HepG2 (cell line): ENCODE results near the gene NXPH1. TPM values are rescaled to one million over a fixed set of nuclear protein-coding genes. Genes with fewer than 3 reads are reported as not detected.

ENCODE experiments used
- ATAC-seq: fragments of 200-7000 bp; cut with Tn5 transposase; 3 replicates; pipeline ENCODE4 v1.9.1; 2020; ENCODE audit warnings: mild to moderate bottlenecking, moderate library complexity
- BruUV-seq: library from RNA; stranded (reverse); fragments of 400-500 nt; replicated peaks from 2 replicates; lab custom pipeline; 2021; lab: Mats Ljungman, UMichigan
- CTCF ChIA-PET: fragments of 300-600 bp; formaldehyde crosslinking; extraction: SDS; loops from one replicate; lab custom pipeline; 2021; ENCODE audit warnings: low total read pairs, inconsistent platforms, low intra/inter-chr PET ratio; lab: Yijun Ruan, JAX
- POLR2A ChIA-PET: fragments of 350-600 bp; sonication (Branson Sonifier 250); formaldehyde crosslinking; loops from one replicate; lab custom pipeline; 2020; ENCODE audit warnings: antibody characterized with exemption, inconsistent platforms; lab: Yijun Ruan, JAX
- DNase-seq: peaks from one replicate; pipeline ENCODE4 v3.0.0-alpha.2; 2015; ENCODE audit warnings: low spot score
- FAIRE-seq: peaks from 3 replicates; lab custom pipeline; 2011; peaks lifted over from hg19 to GRCh38; lab: Jason Lieb, UNC
- H2AFZ ChIP-seq: one replicate; pipeline ENCODE4 v1.6.1; 2011; ENCODE audit warnings: low read length, inconsistent platforms
- H3K27ac ChIP-seq: fragments of 300-600 bp; 3 replicates; pipeline ENCODE4 v1.8.0; 2011; ENCODE audit warnings: mixed run types, mild to moderate bottlenecking, mixed read lengths, low read length, inconsistent platforms; ENCODE audit not compliant: insufficient read depth; ENCODE audit errors: extremely low read length
- H3K27me3 ChIP-seq, 2 experiments: fragments of 200-600 bp in 1 of 2; 2 replicates in 1 of 2; 3 replicates in 1 of 2; pipeline versions ENCODE4 v1.6.0 to v1.8.0; 2011; ENCODE audit warnings: low read length in 2 of 2, mild to moderate bottlenecking in 2 of 2, moderate library complexity in 2 of 2, inconsistent platforms in 1 of 2; ENCODE audit not compliant: insufficient read depth in 2 of 2, control insufficient read depth in 1 of 2
- H3K36me3 ChIP-seq, 2 experiments: fragments of 200-600 bp in 1 of 2; replicated peaks in 1 of 2; 2 replicates in 1 of 2; 3 replicates in 1 of 2; pipeline versions ENCODE4 v1.5.1 to v1.8.0; 2011; ENCODE audit warnings: low read length in 2 of 2, inconsistent platforms in 1 of 2; ENCODE audit not compliant: insufficient read depth in 2 of 2, control insufficient read depth in 1 of 2
- H3K4me1 ChIP-seq: 2 replicates; pipeline ENCODE4 v1.5.1; 2012; ENCODE audit warnings: low read length, inconsistent platforms; ENCODE audit not compliant: insufficient read depth
- H3K4me2 ChIP-seq: 2 replicates; pipeline ENCODE4 v1.6.0; 2011; ENCODE audit warnings: low read depth, low read length, inconsistent platforms
- H3K4me3 ChIP-seq, 3 experiments: fragments of 200-600 bp in 1 of 3; sonication (generic), shearing (Covaris generic) in 1 of 3; replicated peaks in 1 of 3; 2 replicates each; pipeline ENCODE4 v1.5.1; 2011 to 2016; ENCODE audit warnings: low read length in 3 of 3, inconsistent platforms in 2 of 3, low read depth in 2 of 3, mild to moderate bottlenecking in 2 of 3, control low read depth in 1 of 3, mixed read lengths in 1 of 3; ENCODE audit not compliant: insufficient read depth in 1 of 3
- H3K79me2 ChIP-seq: one replicate; pipeline ENCODE4 v1.6.1; 2011; ENCODE audit warnings: low read length, inconsistent platforms; ENCODE audit not compliant: insufficient read depth
- H3K9ac ChIP-seq: 2 replicates; pipeline ENCODE4 v1.6.0; 2011; ENCODE audit warnings: mild to moderate bottlenecking, low read depth, low read length, inconsistent platforms; ENCODE audit not compliant: insufficient read depth
- H3K9me3 ChIP-seq: 2 replicates; pipeline ENCODE4 v1.5.1; 2012; ENCODE audit warnings: mild to moderate bottlenecking, low read length
- H4K20me1 ChIP-seq: 2 replicates; pipeline ENCODE4 v1.6.0; 2011; ENCODE audit warnings: inconsistent platforms, mild to moderate bottlenecking, low read length, moderate library complexity; ENCODE audit not compliant: insufficient read depth
- ATF7 ChIP-seq, 2 experiments: fragments of 450-650 bp in 1 of 2; sonication (generic) in 1 of 2; formaldehyde crosslinking in 1 of 2; IDR thresholded peaks; 2 replicates each; pipeline versions ENCODE4 v1.4.0 to v1.6.1; 2016 to 2020; ENCODE audit warnings: antibody characterized with exemption in 1 of 2, mild to moderate bottlenecking in 1 of 2, missing genetic modification reagents in 1 of 2
- STAG1 ChIP-seq: sonication (generic); formaldehyde crosslinking; IDR thresholded peaks from 2 replicates; pipeline ENCODE4 v1.4.0; 2020; ENCODE audit warnings: missing genetic modification reagents
- ZSCAN22 ChIP-seq: sonication (generic); formaldehyde crosslinking; IDR thresholded peaks from 2 replicates; pipeline ENCODE4 v1.4.0; 2020; ENCODE audit warnings: mild to moderate bottlenecking, missing genetic modification reagents
- WGBS: methylation state at CpG from one replicate; pipeline ENCODE4 v1.1.6; 2017; ENCODE audit warnings: low lambda C conversion rate; 5-methylcytosine and 5-hydroxymethylcytosine counted together
- in situ Hi-C: cut with HindIII; loops from 2 replicates; pipeline ENCODE4 v1.10.0; 2017; ENCODE audit warnings: low pct_unique_long_range_greater_than_20kb; ENCODE audit not compliant: extremely low pct_ligation_motif_present
- intact Hi-C: fragments of 100-400 bp; cut with micrococcal nuclease; formaldehyde crosslinking; loops from one replicate; pipeline ENCODE4 v1.10.0; 2022; ENCODE audit not compliant: unreplicated experiment
- polyA plus RNA-seq, 8 experiments: library from polyadenylated mRNA; depleted of rRNA in 3 of 8; stranded (reverse) in 7 of 8; unstranded in 1 of 8; fragments of >200 nt; fragmentation: Illumina TruSeq in 4 of 8; extraction: Trizol in 4 of 8; gene quantifications; 2 replicates each; pipeline versions ENCODE4 v1.2.1 to v1.2.3, GENCODE V29; 2011 to 2016; ENCODE audit warnings: low read depth in 4 of 8, missing spikeins in 1 of 8, mixed read lengths in 1 of 8; ENCODE audit not compliant: insufficient read depth in 1 of 8
- total RNA-seq, 5 experiments: library from RNA; depleted of rRNA; stranded (reverse); fragments of >200 nt; fragmentation: Illumina TruSeq; extraction: Trizol; gene quantifications; 2 replicates each; pipeline ENCODE4 v1.2.3, GENCODE V29; 2016; ENCODE audit warnings: low read depth in 1 of 5
- TF ChIP-seq, protein P1 (sequence below): fragments of 450-650 bp; IDR thresholded peaks from 2 replicates; pipeline ENCODE4 v1.6.1; 2017; ENCODE audit warnings: mild to moderate bottlenecking
- TF ChIP-seq, protein P2 (sequence below): sonication (generic); formaldehyde crosslinking; IDR thresholded peaks from 2 replicates; pipeline ENCODE4 v1.4.0; 2020; ENCODE audit warnings: mild to moderate bottlenecking, missing genetic modification reagents, borderline replicate concordance

Gene NXPH1
- total and polyA plus RNA-seq, 2 of the 13 experiments (the other 11 are each of a cell fraction or from before 2014, with no cell fraction given) = not detected

GRCh38 chr7:8491544-8492489, 58.4 kb downstream of the NXPH1 start:
- FAIRE-seq = no peak

More at GRCh38 chr7:8491544-8492489, 58.4 kb downstream of the NXPH1 start:
- Histone ChIP-seq H4K20me1 (no peaks in the 10 kb centered on the region), H3K4me2 (no peak overlapping the region), H3K9ac (no peak overlapping the region), H3K27ac (no peak overlapping the region), H2AFZ (no peak overlapping the region), H3K27me3 (no peaks in the 10 kb centered on the region), H3K79me2 (no peaks in the 10 kb centered on the region), H3K36me3 (no peaks in the 10 kb centered on the region), H3K4me1 (no peaks in the 10 kb centered on the region), H3K9me3 (no peaks in the 10 kb centered on the region), H3K4me3 (no peak overlapping the region)
- no TSS peak for BruUV-seq
- no peak for DNase-seq
- TF ChIP-seq ZSCAN22 (CRISPR knock-in tag) (no peak), ATF7 (IDR thresholded peaks at IDR 0.05) (peak; percentile 53), ATF7 (CRISPR knock-in tag; IDR thresholded peaks at IDR 0.05) (no peak), STAG1 (CRISPR knock-in tag) (no peak)
- TF ChIP-seq, protein P1, sequence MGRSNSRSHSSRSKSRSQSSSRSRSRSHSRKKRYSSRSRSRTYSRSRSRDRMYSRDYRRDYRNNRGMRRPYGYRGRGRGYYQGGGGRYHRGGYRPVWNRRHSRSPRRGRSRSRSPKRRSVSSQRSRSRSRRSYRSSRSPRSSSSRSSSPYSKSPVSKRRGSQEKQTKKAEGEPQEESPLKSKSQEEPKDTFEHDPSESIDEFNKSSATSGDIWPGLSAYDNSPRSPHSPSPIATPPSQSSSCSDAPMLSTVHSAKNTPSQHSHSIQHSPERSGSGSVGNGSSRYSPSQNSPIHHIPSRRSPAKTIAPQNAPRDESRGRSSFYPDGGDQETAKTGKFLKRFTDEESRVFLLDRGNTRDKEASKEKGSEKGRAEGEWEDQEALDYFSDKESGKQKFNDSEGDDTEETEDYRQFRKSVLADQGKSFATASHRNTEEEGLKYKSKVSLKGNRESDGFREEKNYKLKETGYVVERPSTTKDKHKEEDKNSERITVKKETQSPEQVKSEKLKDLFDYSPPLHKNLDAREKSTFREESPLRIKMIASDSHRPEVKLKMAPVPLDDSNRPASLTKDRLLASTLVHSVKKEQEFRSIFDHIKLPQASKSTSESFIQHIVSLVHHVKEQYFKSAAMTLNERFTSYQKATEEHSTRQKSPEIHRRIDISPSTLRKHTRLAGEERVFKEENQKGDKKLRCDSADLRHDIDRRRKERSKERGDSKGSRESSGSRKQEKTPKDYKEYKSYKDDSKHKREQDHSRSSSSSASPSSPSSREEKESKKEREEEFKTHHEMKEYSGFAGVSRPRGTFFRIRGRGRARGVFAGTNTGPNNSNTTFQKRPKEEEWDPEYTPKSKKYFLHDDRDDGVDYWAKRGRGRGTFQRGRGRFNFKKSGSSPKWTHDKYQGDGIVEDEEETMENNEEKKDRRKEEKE = no peak
- TF ChIP-seq, protein P2, sequence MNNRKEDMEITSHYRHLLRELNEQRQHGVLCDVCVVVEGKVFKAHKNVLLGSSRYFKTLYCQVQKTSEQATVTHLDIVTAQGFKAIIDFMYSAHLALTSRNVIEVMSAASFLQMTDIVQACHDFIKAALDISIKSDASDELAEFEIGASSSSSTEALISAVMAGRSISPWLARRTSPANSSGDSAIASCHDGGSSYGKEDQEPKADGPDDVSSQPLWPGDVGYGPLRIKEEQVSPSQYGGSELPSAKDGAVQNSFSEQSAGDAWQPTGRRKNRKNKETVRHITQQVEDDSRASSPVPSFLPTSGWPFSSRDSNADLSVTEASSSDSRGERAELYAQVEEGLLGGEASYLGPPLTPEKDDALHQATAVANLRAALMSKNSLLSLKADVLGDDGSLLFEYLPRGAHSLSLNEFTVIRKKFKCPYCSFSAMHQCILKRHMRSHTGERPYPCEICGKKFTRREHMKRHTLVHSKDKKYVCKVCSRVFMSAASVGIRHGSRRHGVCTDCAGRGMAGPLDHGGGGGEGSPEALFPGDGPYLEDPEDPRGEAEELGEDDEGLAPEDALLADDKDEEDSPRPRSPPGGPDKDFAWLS (CRISPR knock-in tag) = no peak
- ChIA-PET CTCF (no interaction called here), POLR2A (no interaction called here)
- intact Hi-C loops = no loop called here
- in situ Hi-C loops = no loop called here
- WGBS = 4% methylated on average over 8 of the region's 8 CpGs
- ATAC-seq = no peak
